NCI-H2107 (cell line): ENCODE results near the gene TSPAN18.

Experiments
- DNase-seq: peaks from one replicate; lab custom pipeline; 2025; lab: John Stamatoyannopoulos, UW

TSPAN18 gene

DNA sequence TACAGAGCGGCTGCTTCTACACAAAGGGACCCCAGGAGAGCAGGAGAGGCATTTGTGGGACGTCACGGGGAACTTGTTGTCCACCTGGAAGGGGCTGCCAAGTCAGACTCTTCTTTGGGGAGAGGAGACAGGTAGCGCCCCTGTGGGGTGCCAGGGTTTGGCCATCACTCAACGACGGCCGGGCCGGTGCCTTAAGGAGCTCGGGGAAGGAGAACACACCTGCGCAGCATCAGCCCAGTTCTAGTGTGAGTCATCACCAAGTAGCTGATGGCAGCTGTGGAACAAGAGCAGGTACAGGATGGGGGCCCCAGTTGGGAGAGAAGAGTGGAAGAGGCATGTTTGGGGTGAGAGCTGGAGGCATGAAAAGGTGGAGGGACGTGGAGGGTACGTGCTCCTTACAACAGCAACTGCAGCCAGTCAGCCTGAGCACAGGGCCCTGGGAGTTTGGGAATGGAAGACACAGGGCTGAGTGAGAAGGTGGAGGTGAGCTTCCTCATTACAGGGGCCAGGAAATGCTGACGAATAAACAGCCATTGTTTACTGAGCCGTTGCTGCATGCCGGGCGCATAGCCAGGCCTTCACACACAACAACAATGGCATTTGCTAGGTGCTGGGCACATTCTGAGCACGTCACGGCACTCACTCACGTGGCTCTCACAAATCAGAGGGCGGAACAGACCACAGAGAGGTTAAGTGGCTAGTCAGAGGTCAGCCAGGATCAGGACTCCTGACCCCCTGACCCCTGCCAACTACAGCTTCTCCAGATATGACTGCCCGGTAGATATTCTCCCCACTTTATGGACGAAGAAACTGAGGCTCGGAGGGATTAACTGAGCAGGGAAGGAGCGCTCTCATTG lies 253.0 kb downstream of the TSPAN18 start:
- peak; percentile 58 for DNase-seq

DNA sequence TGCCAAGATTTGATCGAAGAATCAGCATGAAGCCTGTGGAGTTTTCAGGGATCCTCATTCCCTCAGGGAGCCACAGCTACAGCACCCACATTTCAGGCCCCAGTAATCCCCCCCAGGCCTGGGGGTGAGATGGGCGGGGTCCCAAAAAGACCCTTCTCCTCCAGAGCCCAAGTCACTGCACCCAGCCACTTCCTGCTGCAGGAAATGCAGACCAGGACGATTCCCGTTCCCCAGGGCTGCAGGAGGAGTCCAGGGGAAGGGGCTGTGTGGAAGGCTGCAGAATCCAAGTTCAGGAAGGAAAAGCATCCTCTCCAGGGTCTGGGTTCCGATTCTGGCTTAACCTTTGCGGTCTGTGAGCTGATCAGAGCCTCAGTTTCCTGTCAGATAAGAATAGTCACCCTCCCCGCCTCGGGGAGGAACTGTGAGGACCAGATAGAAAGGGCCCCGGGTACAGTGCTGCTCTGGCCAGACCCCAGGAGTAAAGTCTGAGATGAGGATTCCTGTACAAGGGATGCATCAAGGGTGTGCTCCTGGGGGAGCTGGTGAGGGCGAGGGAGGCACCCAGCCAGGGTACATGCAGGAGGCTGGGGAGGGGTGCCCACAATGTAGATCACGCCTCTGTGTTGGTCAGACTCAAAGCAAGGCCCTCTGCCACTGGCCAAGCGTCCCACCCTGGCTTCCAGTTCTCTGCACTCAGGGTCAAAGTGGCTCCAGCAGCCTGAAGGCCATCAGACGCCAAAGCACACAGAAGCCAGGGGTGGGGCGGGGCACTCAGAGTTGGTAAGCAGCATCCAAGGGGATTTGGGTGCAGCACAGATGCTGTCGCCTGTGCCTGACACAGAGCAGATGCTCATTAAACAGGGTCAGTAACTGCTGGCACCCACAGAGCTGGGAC lies 254.0 kb downstream of the TSPAN18 start:
- DNase-seq, result no peak
